Activated T-cell treated with anti-CD3 and anti-CD28 coated beads, Interleukin-2, amount 50 U/mL, for 24 hours (primary cell): Measurements from ENCODE around the gene ZNF397.
A peak's percentile ranks its signal among the peaks of the same experiment; 100 is the strongest.
"Not testable (repeated sequence)": the region's sequence is repeated elsewhere in the genome, so short reads cannot be mapped to it uniquely, and the experiment has no call there.

ENCODE experiments used
- DNase-seq: peaks from one replicate; pipeline ENCODE4 v3.0.0-alpha.2; 2020
- H3K27ac Mint-ChIP-seq: 2 replicates; pipeline ENCODE4 v1.8.0; 2020; ENCODE audit warnings: mild to moderate bottlenecking, mixed read lengths
- H3K27me3 Mint-ChIP-seq: 2 replicates; pipeline ENCODE4 v1.8.0; 2020; ENCODE audit warnings: mixed read lengths
- H3K36me3 Mint-ChIP-seq: 2 replicates; pipeline ENCODE4 v1.8.0; 2020; ENCODE audit warnings: low read depth, mixed read lengths
- H3K4me1 Mint-ChIP-seq: 2 replicates; pipeline ENCODE4 v1.8.0; 2020; ENCODE audit warnings: low read depth, mixed read lengths
- H3K4me3 Mint-ChIP-seq: 2 replicates; pipeline ENCODE4 v1.8.0; 2020; ENCODE audit warnings: mild to moderate bottlenecking, moderate library complexity, mixed read lengths
- H3K9me3 Mint-ChIP-seq: 2 replicates; pipeline ENCODE4 v1.8.0; 2020; ENCODE audit warnings: mixed read lengths

Gene ZNF397

GRCh38 chr18:35240664-35241447 is at the start of gene ZNF397:
ZNF397 (plus strand) TSS chr18:35241034; CDS start chr18:35242471, 1,437 bp downstream.
- Mint-ChIP-seq H3K27me3 (no peaks in the 10 kb centered on the region), H3K4me3 (peak within 1 kb of the TSS; percentile 93), H3K27ac (peak within 1 kb of the TSS; percentile 99), H3K4me1 (peaks cover 39% of the 10 kb centered on the region), H3K9me3 (peaks cover 21% of the 10 kb centered on the region), H3K36me3 (peaks cover 52% of the 10 kb centered on the region)
- DNase-seq: peak; percentile 96

- H3K27me3 Mint-ChIP-seq: no peaks in the 10 kb centered on the region
- DNase-seq: no peak
- H3K4me3 Mint-ChIP-seq: no peak overlapping the region
- no peaks in the 10 kb centered on the region for H3K36me3 Mint-ChIP-seq
- H3K4me1 Mint-ChIP-seq: no peaks in the 10 kb centered on the region
- no peak overlapping the region for H3K27ac Mint-ChIP-seq
- H3K9me3 Mint-ChIP-seq: no peaks in the 10 kb centered on the region
Observed at GRCh38 chr18:35191698-35192025, 49.2 kb upstream of the ZNF397 start.

GRCh38 chr18:35192415-35192814 is 48.4 kb upstream of the ZNF397 start:
- no peak overlapping the region for H3K4me3 Mint-ChIP-seq
- peaks cover 2% of the 10 kb centered on the region for H3K27me3 Mint-ChIP-seq
- no peaks in the 10 kb centered on the region for H3K36me3 Mint-ChIP-seq
- no peaks in the 10 kb centered on the region for H3K9me3 Mint-ChIP-seq
- no peaks in the 10 kb centered on the region for H3K4me1 Mint-ChIP-seq
- no peak for DNase-seq
- no peak overlapping the region for H3K27ac Mint-ChIP-seq

GRCh38 chr18:35193316-35193715 is 47.5 kb upstream of the ZNF397 start:
- DNase-seq: no peak
- no peaks in the 10 kb centered on the region for H3K36me3 Mint-ChIP-seq
- peaks cover 2% of the 10 kb centered on the region for H3K27me3 Mint-ChIP-seq
- no peak overlapping the region for H3K27ac Mint-ChIP-seq
- H3K9me3 Mint-ChIP-seq: no peaks in the 10 kb centered on the region
- H3K4me3 Mint-ChIP-seq: no peak overlapping the region
- H3K4me1 Mint-ChIP-seq: no peaks in the 10 kb centered on the region

GRCh38 chr18:35197296-35197695 is 43.5 kb upstream of the ZNF397 start:
- Mint-ChIP-seq H3K9me3 (no peaks in the 10 kb centered on the region), H3K4me1 (no peaks in the 10 kb centered on the region), H3K4me3 (no peak overlapping the region), H3K27ac (no peak overlapping the region), H3K36me3 (no peaks in the 10 kb centered on the region), H3K27me3 (peaks cover 9% of the 10 kb centered on the region)
- no peak for DNase-seq

GRCh38 chr18:35201256-35201931 is 39.4 kb upstream of the ZNF397 start:
- Mint-ChIP-seq H3K27ac (no peak overlapping the region), H3K27me3 (peaks cover 16% of the 10 kb centered on the region), H3K9me3 (peaks cover 7% of the 10 kb centered on the region), H3K4me3 (no peak overlapping the region), H3K4me1 (no peaks in the 10 kb centered on the region), H3K36me3 (no peaks in the 10 kb centered on the region)
- DNase-seq: no peak

- Mint-ChIP-seq H3K27ac (no peak overlapping the region), H3K4me3 (no peak overlapping the region), H3K36me3 (no peaks in the 10 kb centered on the region), H3K27me3 (peaks cover 14% of the 10 kb centered on the region), H3K9me3 (peaks cover 7% of the 10 kb centered on the region), H3K4me1 (no peaks in the 10 kb centered on the region)
- DNase-seq: no peak
Observed at GRCh38 chr18:35203067-35203466, 37.8 kb upstream of the ZNF397 start.

- no peaks in the 10 kb centered on the region for H3K4me1 Mint-ChIP-seq
- no peak for DNase-seq
- H3K9me3 Mint-ChIP-seq: peaks cover 7% of the 10 kb centered on the region
- H3K27ac Mint-ChIP-seq: no peak overlapping the region
- H3K36me3 Mint-ChIP-seq: no peaks in the 10 kb centered on the region
- peaks cover 7% of the 10 kb centered on the region for H3K27me3 Mint-ChIP-seq
- H3K4me3 Mint-ChIP-seq: no peak overlapping the region
Observed at GRCh38 chr18:35205199-35205712, 35.6 kb upstream of the ZNF397 start.

GRCh38 chr18:35205746-35206458 is 34.9 kb upstream of the ZNF397 start:
- not testable (repeated sequence) for H3K4me1 Mint-ChIP-seq, H3K27ac Mint-ChIP-seq, H3K27me3 Mint-ChIP-seq, H3K4me3 Mint-ChIP-seq, DNase-seq, H3K36me3 Mint-ChIP-seq, H3K9me3 Mint-ChIP-seq

- Mint-ChIP-seq H3K4me1 (no peaks in the 10 kb centered on the region), H3K27me3 (no peaks in the 10 kb centered on the region), H3K27ac (no peak overlapping the region), H3K9me3 (no peaks in the 10 kb centered on the region), H3K4me3 (no peak overlapping the region), H3K36me3 (no peaks in the 10 kb centered on the region)
- DNase-seq: no peak
Observed at GRCh38 chr18:35215026-35215425, 25.8 kb upstream of the ZNF397 start.

- not testable (repeated sequence) for H3K9me3 Mint-ChIP-seq, DNase-seq, H3K27me3 Mint-ChIP-seq, H3K27ac Mint-ChIP-seq, H3K4me1 Mint-ChIP-seq, H3K36me3 Mint-ChIP-seq, H3K4me3 Mint-ChIP-seq
Observed at GRCh38 chr18:35216611-35217010, 24.2 kb upstream of the ZNF397 start.

- DNase-seq: not testable (repeated sequence)
Observed at GRCh38 chr18:35219331-35219730, 21.5 kb upstream of the ZNF397 start.

GRCh38 chr18:35220424-35220823 is 20.4 kb upstream of the ZNF397 start:
- H3K27ac Mint-ChIP-seq: no peak overlapping the region
- no peaks in the 10 kb centered on the region for H3K36me3 Mint-ChIP-seq
- no peak for DNase-seq
- H3K4me3 Mint-ChIP-seq: no peak overlapping the region
- no peaks in the 10 kb centered on the region for H3K4me1 Mint-ChIP-seq
- H3K27me3 Mint-ChIP-seq: no peaks in the 10 kb centered on the region
- H3K9me3 Mint-ChIP-seq: no peaks in the 10 kb centered on the region

More at GRCh38 chr18:35219331-35219730, 21.5 kb upstream of the ZNF397 start:
- not testable (repeated sequence) for H3K27me3 Mint-ChIP-seq, H3K9me3 Mint-ChIP-seq, H3K4me1 Mint-ChIP-seq, H3K27ac Mint-ChIP-seq, H3K36me3 Mint-ChIP-seq, H3K4me3 Mint-ChIP-seq

GRCh38 chr18:35223797-35224196 is 17.0 kb upstream of the ZNF397 start:
- no peak overlapping the region for H3K4me3 Mint-ChIP-seq
- no peak for DNase-seq
- no peaks in the 10 kb centered on the region for H3K27me3 Mint-ChIP-seq
- no peaks in the 10 kb centered on the region for H3K4me1 Mint-ChIP-seq
- no peak overlapping the region for H3K27ac Mint-ChIP-seq
- H3K36me3 Mint-ChIP-seq: no peaks in the 10 kb centered on the region
- H3K9me3 Mint-ChIP-seq: no peaks in the 10 kb centered on the region

GRCh38 chr18:35227254-35227653 is 13.6 kb upstream of the ZNF397 start:
- Mint-ChIP-seq H3K36me3 (no peaks in the 10 kb centered on the region), H3K9me3 (no peaks in the 10 kb centered on the region), H3K27ac (no peak overlapping the region), H3K4me3 (no peak overlapping the region), H3K4me1 (peaks cover 3% of the 10 kb centered on the region), H3K27me3 (no peaks in the 10 kb centered on the region)
- DNase-seq: no peak
